Chondrocyte (in vitro differentiated cells): ENCODE measurements around the gene ATP11A. TPM values are rescaled to one million over a fixed set of nuclear protein-coding genes. Genes with fewer than 3 reads are reported as not detected.

Source experiments
- DNase-seq: peaks from one replicate; pipeline ENCODE4 v3.0.0; 2021; ENCODE audit warnings: mixed read lengths, low spot score
- H3K27ac Mint-ChIP-seq: one replicate; pipeline ENCODE4 v1.8.0; 2021; ENCODE audit warnings: mild to moderate bottlenecking, moderate library complexity, mixed read lengths; ENCODE audit not compliant: unreplicated experiment
- H3K27me3 Mint-ChIP-seq: 2 replicates; pipeline ENCODE4 v1.8.0; 2021; ENCODE audit warnings: low read depth, mixed read lengths
- H3K36me3 Mint-ChIP-seq: 2 replicates; pipeline ENCODE4 v1.8.0; 2021; ENCODE audit warnings: low read depth, mixed read lengths
- H3K4me1 Mint-ChIP-seq: 2 replicates; pipeline ENCODE4 v1.8.0; 2021; ENCODE audit warnings: low read depth, mild to moderate bottlenecking, mixed read lengths
- H3K4me3 Mint-ChIP-seq: one replicate; pipeline ENCODE4 v1.8.0; 2021; ENCODE audit warnings: mild to moderate bottlenecking, moderate library complexity, mixed read lengths; ENCODE audit not compliant: unreplicated experiment
- H3K9me3 Mint-ChIP-seq: 2 replicates; pipeline ENCODE4 v1.8.0; 2021; ENCODE audit warnings: low read depth, mixed read lengths
- total RNA-seq: library from RNA; stranded (reverse); gene quantifications from 3 replicates; pipeline ENCODE4 v1.2.1, GENCODE V29; 2021
- TF ChIP-seq, protein P1 (sequence below): fragments of 200-600 bp; sonication (generic); IDR thresholded peaks from 2 replicates; pipeline ENCODE4 v1.5.0; 2021; ENCODE audit warnings: antibody characterized with exemption, mild to moderate bottlenecking, moderate library complexity

ATP11A gene
- total RNA-seq, 1 donor from 2014 or later = 13.1 TPM

GRCh38 chr13:112658808-112659207 lies 31.0 kb upstream of the ATP11A start:
- H3K36me3 Mint-ChIP-seq = no peaks in the 10 kb centered on the region
- TF ChIP-seq, protein P1, sequence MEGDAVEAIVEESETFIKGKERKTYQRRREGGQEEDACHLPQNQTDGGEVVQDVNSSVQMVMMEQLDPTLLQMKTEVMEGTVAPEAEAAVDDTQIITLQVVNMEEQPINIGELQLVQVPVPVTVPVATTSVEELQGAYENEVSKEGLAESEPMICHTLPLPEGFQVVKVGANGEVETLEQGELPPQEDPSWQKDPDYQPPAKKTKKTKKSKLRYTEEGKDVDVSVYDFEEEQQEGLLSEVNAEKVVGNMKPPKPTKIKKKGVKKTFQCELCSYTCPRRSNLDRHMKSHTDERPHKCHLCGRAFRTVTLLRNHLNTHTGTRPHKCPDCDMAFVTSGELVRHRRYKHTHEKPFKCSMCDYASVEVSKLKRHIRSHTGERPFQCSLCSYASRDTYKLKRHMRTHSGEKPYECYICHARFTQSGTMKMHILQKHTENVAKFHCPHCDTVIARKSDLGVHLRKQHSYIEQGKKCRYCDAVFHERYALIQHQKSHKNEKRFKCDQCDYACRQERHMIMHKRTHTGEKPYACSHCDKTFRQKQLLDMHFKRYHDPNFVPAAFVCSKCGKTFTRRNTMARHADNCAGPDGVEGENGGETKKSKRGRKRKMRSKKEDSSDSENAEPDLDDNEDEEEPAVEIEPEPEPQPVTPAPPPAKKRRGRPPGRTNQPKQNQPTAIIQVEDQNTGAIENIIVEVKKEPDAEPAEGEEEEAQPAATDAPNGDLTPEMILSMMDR = no peak
- peak; percentile 32 for DNase-seq
- no peaks in the 10 kb centered on the region for H3K9me3 Mint-ChIP-seq
- no peak overlapping the region for H3K4me3 Mint-ChIP-seq
- H3K27me3 Mint-ChIP-seq = no peaks in the 10 kb centered on the region
- peak overlapping the region; percentile 73 for H3K27ac Mint-ChIP-seq
- peaks cover 16% of the 10 kb centered on the region for H3K4me1 Mint-ChIP-seq

DNA sequence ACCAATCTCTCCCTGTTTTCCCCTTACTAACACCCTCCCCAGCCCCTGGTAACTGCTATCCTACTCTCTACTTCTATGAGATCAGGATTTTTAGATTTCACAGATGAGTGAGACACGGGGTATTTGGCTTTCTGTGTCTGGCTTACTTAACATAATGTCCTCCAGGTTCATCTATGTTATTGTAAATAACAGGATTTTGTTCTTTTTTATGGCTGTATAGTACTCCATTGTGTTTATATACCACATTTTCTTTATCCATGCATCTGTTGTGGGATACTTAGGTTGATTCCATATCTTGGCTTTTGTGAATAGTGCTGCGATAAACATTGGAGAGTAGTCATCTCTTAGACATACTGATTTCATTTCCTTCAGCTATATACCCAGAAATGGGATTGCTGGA lies 28.5 kb upstream of the ATP11A start:
- no peak overlapping the region for H3K27ac Mint-ChIP-seq
- H3K9me3 Mint-ChIP-seq = no peaks in the 10 kb centered on the region
- peaks cover 16% of the 10 kb centered on the region for H3K4me1 Mint-ChIP-seq
- peaks cover 4% of the 10 kb centered on the region for H3K27me3 Mint-ChIP-seq
- TF ChIP-seq, protein P1 = no peak
- H3K4me3 Mint-ChIP-seq = no peak overlapping the region
- H3K36me3 Mint-ChIP-seq = no peaks in the 10 kb centered on the region
- DNase-seq = no peak

DNA sequence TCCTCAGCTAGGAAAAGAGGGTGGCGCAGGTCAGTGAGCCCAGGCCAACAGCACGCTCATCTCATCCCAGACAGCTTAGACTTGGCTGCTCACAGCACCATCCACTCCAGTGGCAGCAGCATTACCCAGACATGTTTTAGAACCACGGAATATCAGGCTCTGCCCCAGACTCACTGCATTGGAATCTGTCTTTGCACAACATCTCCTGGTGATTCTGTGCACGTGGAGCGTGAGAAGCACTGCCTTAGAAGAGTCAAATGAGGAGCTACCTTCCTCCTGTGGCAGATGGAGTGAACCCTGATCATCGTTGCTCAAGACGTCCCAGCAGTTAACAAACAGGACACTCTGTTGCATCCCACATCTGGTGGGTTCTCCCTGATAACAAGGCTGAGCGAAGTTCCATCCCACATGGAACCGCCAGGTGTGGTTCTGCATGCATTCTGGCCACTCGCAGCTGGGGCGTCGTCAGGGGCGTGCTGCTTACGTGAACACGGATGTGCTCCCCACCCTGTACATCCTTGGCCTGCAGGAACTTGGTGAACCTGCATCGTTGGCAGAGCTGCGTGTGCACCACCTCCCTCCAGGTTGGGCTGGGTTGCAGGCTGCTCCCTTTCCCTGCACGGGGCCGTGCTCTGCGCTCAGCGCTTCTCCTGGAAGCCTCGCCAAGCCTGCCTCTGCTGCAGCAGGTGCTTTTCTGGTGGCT lies 25.2 kb upstream of the ATP11A start:
- no peak overlapping the region for H3K4me3 Mint-ChIP-seq

DNA sequence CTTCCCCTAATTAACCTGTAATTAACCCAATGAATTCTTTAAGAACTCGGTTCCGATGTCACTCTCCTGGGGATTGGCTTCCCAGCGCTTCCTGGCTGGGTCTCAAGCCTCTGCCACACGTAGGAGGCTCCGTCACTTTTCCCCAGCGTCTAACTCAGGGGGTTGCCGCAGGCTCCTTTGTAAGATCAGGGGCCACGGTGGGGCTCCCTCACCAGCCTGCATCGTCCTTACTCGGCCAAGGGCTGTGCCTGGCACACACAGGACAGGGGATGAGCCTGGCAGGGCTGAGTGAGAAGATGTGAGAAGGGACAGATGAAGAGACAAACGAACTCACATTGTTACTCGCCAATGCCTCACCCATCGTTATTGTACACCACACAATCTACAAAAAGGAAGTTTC lies 20.9 kb upstream of the ATP11A start:
- H3K9me3 Mint-ChIP-seq = no peaks in the 10 kb centered on the region
- H3K4me1 Mint-ChIP-seq = no peaks in the 10 kb centered on the region
- no peaks in the 10 kb centered on the region for H3K36me3 Mint-ChIP-seq
- no peak overlapping the region for H3K4me3 Mint-ChIP-seq
- peak; percentile 63 for DNase-seq
- H3K27ac Mint-ChIP-seq = no peak overlapping the region
- TF ChIP-seq, protein P1 = no peak
- H3K27me3 Mint-ChIP-seq = peaks cover 17% of the 10 kb centered on the region

More for the DNA sequence above, 25.2 kb upstream of the ATP11A start:
- Mint-ChIP-seq H3K4me1 (no peaks in the 10 kb centered on the region), H3K36me3 (no peaks in the 10 kb centered on the region), H3K27ac (no peak overlapping the region), H3K27me3 (peaks cover 8% of the 10 kb centered on the region), H3K9me3 (no peaks in the 10 kb centered on the region)
- TF ChIP-seq, protein P1 = no peak
- peak; percentile 76 for DNase-seq

GRCh38 chr13:112669881-112670499 lies 19.8 kb upstream of the ATP11A start:
- Mint-ChIP-seq H3K4me1 (no peaks in the 10 kb centered on the region), H3K9me3 (no peaks in the 10 kb centered on the region), H3K36me3 (no peaks in the 10 kb centered on the region), H3K27ac (no peak overlapping the region), H3K4me3 (no peak overlapping the region), H3K27me3 (peaks cover 14% of the 10 kb centered on the region)
- DNase-seq = peak; percentile 36
- TF ChIP-seq, protein P1 = no peak
